Measurements from ENCODE around the gene MEF2A. TPM values are rescaled to one million over a fixed set of nuclear protein-coding genes. Genes with fewer than 3 reads are reported as not detected.
A peak's percentile ranks its signal among the peaks of the same experiment; 100 is the strongest.

Gene MEF2A
- total RNA-seq, 4 donors from 2014 or later = 16.9 to 47.5 (median 24.3) TPM

GRCh38 chr15:99566157-99566897, 543 bp downstream of the MEF2A start:
- TF ChIP-seq CTCF (IDR thresholded peaks at IDR 0.05) (no peak), POLR2A (IDR thresholded peaks at IDR 0.05) (no peak)
- Histone ChIP-seq H3K4me1 (peaks cover 7 to 56% (median 13%) of the 10 kb centered on the region in 3 donors), H3K27ac (peak overlapping the region; percentile 96 to 99 (median 98)), H3K36me3 (no peaks in the 10 kb centered on the region), H3K27me3 (no peaks in the 10 kb centered on the region), H3K4me3 (peak overlapping the region; percentile 64 to 96 (median 82)), H3K9me3 (no peaks in the 10 kb centered on the region)
- 0% methylated on average over 10 to 18 of the region's 69 CpGs for WGBS, 2 donors
- no peak for DNase-seq
- intact Hi-C loops (cut with DNase I) = loop anchor here (10.0 kb wide), 1 partner anchor 122 kb away; no protein-coding TSS in a partner anchor

- Histone ChIP-seq H3K27ac (peak overlapping the region; percentile 26 to 99 (median 63)), H3K9me3 (no peaks in the 10 kb centered on the region), H3K36me3 (no peaks in the 10 kb centered on the region), H3K27me3 (no peaks in the 10 kb centered on the region), H3K4me3 (peak overlapping the region in 1 of 4 donors; percentile 78), H3K4me1 (peaks cover 7 to 72% (median 11%) of the 10 kb centered on the region in 3 donors)
- whole genome bisulfite sequencing, 2 donors = 46 to 61% methylated on average over 9 of the region's 9 CpGs
- TF ChIP-seq CTCF (IDR thresholded peaks at IDR 0.05) = no peak
- no peak for TF ChIP-seq POLR2A (IDR thresholded peaks at IDR 0.05)
- intact Hi-C loops (cut with DNase I) = loop anchor here (10.0 kb wide), 1 partner anchor 124 kb away; no protein-coding TSS in a partner anchor
- DNase-seq = no peak
Measured at GRCh38 chr15:99568625-99569352, 3.0 kb downstream of the MEF2A start.

GRCh38 chr15:99571299-99571698, 5.5 kb downstream of the MEF2A start:
- H3K4me1 ChIP-seq = peaks cover 0 to 72% (median 0%) of the 10 kb centered on the region in 3 donors
- TF ChIP-seq POLR2A (IDR thresholded peaks at IDR 0.05) (no peak), CTCF (IDR thresholded peaks at IDR 0.05) (no peak)
- WGBS, 2 donors = 80 to 81% methylated on average over 3 of the region's 3 CpGs
- H3K36me3 ChIP-seq = no peaks in the 10 kb centered on the region
- H3K4me3 ChIP-seq = no peak overlapping the region
- H3K27ac ChIP-seq = peak overlapping the region in 1 of 4 donors; percentile 6
- H3K27me3 ChIP-seq = no peaks in the 10 kb centered on the region
- H3K9me3 ChIP-seq = no peaks in the 10 kb centered on the region
- intact Hi-C loops (cut with DNase I) = no loop called here
- no peak for DNase-seq

GRCh38 chr15:99574048-99574447, 8.3 kb downstream of the MEF2A start:
- Histone ChIP-seq H3K27me3 (no peaks in the 10 kb centered on the region), H3K4me3 (no peak overlapping the region), H3K9me3 (no peaks in the 10 kb centered on the region), H3K4me1 (peaks cover 0 to 68% (median 0%) of the 10 kb centered on the region in 3 donors), H3K27ac (no peak overlapping the region), H3K36me3 (no peaks in the 10 kb centered on the region)
- WGBS, 2 donors = 78 to 79% methylated on average over 4 of the region's 4 CpGs
- intact Hi-C loops (cut with DNase I) = no loop called here
- TF ChIP-seq POLR2A (IDR thresholded peaks at IDR 0.05) (no peak), CTCF (IDR thresholded peaks at IDR 0.05) (no peak)
- DNase-seq = no peak

GRCh38 chr15:99574502-99574901, 8.7 kb downstream of the MEF2A start:
- Histone ChIP-seq H3K4me3 (no peak overlapping the region), H3K9me3 (no peaks in the 10 kb centered on the region), H3K27ac (no peak overlapping the region), H3K4me1 (peaks cover 0 to 68% (median 0%) of the 10 kb centered on the region in 3 donors), H3K27me3 (no peaks in the 10 kb centered on the region), H3K36me3 (no peaks in the 10 kb centered on the region)
- TF ChIP-seq CTCF (IDR thresholded peaks at IDR 0.05) (no peak), POLR2A (IDR thresholded peaks at IDR 0.05) (no peak)
- intact Hi-C loops (cut with DNase I) = no loop called here
- WGBS, 2 donors = 90 to 97% methylated on average over 4 to 6 of the region's 6 CpGs
- no peak for DNase-seq
